KOPT-K1 (cell line): ENCODE measurements around the gene STK10.
"Not testable (repeated sequence)": the region's sequence is repeated elsewhere in the genome, so short reads cannot be mapped to it uniquely, and the experiment has no call there.

Experiments
- H3K27ac ChIP-seq: fragments of 200-600 bp; sonication (generic); 2 replicates; pipeline ENCODE4 v1.5.1; 2016; ENCODE audit warnings: antibody characterized with exemption, mild to moderate bottlenecking, low read depth, low read length; ENCODE audit not compliant: poor library complexity, severe bottlenecking
- H3K36me3 ChIP-seq: fragments of 200-600 bp; sonication (generic); 2 replicates; pipeline ENCODE4 v1.5.1; 2017; ENCODE audit warnings: antibody characterized with exemption, mild to moderate bottlenecking, low read length, moderate library complexity; ENCODE audit not compliant: insufficient read depth
- H3K9me3 ChIP-seq: fragments of 200-600 bp; sonication (generic); 2 replicates; pipeline ENCODE4 v1.5.1; 2017; ENCODE audit warnings: antibody characterized with exemption, low read length, mild to moderate bottlenecking; ENCODE audit not compliant: insufficient read depth, poor library complexity, severe bottlenecking

Gene STK10

DNA sequence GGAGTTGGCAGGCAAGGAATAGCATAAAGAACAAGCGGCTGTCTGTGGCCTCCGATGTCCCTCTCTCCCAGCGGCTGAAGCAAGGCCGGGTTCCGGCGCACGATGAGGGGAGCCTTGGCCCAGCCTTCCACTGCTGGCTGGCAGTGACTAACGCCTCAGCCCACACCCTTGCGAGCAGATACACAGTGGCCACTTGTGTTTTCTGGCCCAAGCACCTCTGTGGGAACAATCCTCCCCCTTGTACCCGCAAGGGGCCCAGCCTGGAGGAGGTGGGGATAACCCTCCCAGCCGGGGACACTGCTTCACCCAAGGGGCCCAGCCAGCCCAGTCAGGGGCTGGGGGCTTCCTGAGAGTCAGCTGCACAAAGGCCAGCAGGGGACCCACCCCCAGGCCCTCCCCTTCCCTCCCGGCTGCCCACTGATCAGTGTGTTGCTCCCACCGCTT is 23.2 kb downstream of the STK10 start:
- no peaks in the 10 kb centered on the region for H3K9me3 ChIP-seq
- H3K36me3 ChIP-seq = 0 out of 2 replicates have a peak, but pooled peaks cover 5% of the 10 kb centered on the region
- no peak overlapping the region for H3K27ac ChIP-seq

DNA sequence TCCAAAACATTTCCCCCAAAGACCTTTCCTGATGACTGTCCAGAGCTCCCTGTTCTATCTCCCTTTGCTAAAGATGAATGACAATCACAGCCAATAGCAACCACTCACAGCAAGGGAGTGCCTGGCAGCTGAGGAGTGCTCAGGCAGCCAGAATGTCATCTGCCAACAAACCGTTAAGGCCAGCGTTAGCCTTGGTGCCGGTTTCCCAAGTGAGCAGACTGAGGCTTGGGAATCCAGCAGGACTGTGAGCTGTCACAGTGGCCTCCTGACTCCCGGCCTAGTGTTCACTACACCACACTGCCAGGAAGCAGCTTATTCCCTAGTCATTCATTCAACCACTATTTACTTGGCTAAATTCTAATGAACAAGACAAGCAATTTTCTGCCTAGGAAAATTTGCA is 24.7 kb downstream of the STK10 start:
- H3K36me3 ChIP-seq = 0 out of 2 replicates have a peak, but pooled peaks cover 5% of the 10 kb centered on the region

DNA sequence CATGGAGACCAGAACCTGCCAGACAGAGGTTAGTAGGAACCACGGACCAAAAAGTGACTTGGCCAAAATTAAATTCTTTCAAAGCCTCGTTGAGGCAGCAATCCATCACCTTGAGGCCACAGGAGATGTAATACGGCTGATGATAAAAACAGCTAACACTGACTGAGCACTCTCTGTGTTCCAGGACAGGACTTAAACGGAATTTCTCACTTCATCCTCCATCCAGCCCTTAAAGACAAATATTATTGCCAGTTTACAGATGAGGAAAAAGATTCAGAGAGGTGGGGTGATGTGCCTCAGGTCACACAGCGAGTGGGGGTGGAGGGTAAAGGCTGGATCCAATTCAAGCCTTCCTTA is 25.1 kb downstream of the STK10 start:
- peaks cover 4% of the 10 kb centered on the region for H3K9me3 ChIP-seq
- H3K27ac ChIP-seq = no peak overlapping the region
- 0 out of 2 replicates have a peak, but pooled peaks cover 8% of the 10 kb centered on the region for H3K36me3 ChIP-seq

More for the DNA sequence above, 24.7 kb downstream of the STK10 start:
- Histone ChIP-seq H3K27ac (no peak overlapping the region), H3K9me3 (peaks cover under 1% of the 10 kb centered on the region)

DNA sequence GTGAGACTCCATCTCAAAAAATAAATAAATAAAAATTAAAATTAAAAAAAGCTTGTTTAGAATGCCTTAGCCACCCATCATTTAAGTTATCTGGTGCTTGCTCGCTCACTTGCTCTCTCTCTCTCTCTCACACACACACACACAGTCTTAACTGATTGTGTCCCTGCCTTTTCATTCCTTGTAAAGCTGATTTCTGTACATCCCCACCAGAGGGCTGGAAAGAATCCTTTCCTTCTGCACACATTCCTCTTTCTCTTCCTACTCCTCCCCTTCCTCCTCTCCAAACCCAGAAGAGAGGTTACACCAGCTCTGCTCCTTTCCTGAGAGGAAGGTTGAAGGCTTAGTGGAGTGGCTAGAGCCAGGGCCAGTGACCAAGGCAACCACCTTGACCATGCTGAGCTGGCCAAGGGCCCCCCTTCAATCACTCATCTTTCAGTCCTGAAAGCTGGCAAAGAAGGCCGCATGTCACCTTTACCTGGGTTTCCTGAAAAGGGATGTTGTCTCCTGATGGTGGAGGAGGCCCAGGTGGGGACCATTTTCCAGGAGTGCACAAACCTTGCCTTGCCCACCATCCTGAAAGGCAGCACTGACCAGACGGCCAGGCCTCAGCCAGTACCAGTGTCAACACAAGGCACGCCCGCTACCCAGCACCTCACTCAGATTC is 25.6 kb downstream of the STK10 start:
- peaks cover 4% of the 10 kb centered on the region for H3K9me3 ChIP-seq
- H3K27ac ChIP-seq = no peak overlapping the region
- H3K36me3 ChIP-seq = 0 out of 2 replicates have a peak, but pooled peaks cover 11% of the 10 kb centered on the region

DNA sequence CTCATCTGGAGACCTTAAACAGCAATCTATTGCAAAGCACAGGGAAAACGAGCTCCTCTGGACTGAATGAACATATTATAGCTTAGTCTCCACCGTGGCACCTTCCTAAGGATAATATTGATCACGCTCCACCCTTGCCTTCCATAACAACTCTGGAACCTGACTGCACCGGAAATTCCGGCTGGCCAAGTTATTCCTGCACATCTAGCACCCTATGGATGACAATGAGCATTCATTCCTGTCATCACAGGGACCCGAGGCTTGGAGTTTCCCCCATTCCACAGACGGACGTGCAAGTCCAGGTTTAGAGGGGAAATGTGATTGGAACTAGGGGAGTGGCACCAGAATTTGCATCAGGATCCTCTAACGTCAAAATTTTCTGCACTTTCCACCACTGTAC is 27.5 kb downstream of the STK10 start:
- Histone ChIP-seq H3K27ac (no peak overlapping the region), H3K36me3 (peaks cover 19% of the 10 kb centered on the region), H3K9me3 (peaks cover 4% of the 10 kb centered on the region)

DNA sequence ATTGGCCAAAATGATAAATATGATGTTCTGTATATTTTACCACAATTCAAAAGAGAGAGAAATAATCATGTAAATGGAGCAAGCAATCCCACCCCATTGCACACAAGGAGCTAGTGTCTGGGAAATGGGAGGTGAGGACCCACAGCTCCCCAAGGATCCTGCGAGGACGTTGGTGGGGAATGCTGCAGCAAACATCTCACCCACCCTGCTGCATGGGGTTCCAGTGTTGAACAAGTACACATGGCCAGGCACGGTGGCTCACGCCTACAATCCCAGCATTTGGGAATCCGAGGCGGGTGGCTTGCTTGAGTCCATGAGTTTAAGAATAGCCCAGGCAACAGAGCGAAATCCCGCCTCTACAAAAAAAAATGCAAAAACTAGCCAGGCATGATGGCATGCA is 29.0 kb downstream of the STK10 start:
- no peak overlapping the region for H3K27ac ChIP-seq
- peaks cover 4% of the 10 kb centered on the region for H3K9me3 ChIP-seq
- H3K36me3 ChIP-seq = peaks cover 29% of the 10 kb centered on the region

DNA sequence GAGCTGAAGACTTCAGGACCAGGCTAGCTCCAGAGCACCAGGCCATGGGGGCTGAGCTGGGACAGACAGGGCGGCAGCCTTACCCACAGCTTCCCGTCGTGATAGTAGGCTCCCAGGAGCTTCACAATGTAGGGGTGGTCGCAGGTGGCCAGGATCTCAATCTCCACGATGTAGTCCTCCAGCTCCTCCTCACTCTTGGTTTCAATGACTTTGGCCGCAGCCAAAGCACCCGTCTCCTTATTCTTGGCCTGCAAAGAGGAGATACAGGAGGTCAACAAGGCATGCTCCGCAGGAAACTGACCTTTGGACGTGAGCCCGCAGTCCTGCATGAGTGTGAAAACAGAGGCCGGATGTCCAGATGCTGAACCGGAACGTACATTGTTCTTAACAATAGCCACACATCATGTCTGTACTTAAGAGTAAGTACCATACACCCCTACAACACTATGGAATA is 31.5 kb downstream of the STK10 start:
- peaks cover 4% of the 10 kb centered on the region for H3K9me3 ChIP-seq
- H3K36me3 ChIP-seq = peaks cover 51% of the 10 kb centered on the region
- H3K27ac ChIP-seq = no peak overlapping the region

DNA sequence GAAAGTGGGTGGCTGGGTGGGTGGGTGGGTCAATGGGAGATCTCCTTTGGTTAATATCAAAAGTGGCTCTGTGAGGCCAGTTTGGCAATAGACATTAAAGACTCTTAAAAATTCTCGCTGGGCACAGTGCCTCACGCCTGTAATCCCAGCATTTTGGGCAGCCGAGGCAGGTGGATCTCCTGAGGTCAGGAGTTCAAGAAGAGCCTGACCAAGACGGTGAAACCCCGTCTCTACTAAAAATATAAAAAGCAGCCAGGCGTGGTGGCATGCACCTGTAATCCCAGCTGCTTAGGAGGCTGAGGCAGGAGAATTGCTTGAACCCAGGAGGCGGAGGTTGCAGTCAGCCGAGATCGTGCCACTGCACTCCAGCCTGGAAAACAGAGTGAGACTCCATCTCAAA is 32.9 kb downstream of the STK10 start:
- not testable (repeated sequence) for H3K27ac ChIP-seq, H3K9me3 ChIP-seq
- peaks cover 62% of the 10 kb centered on the region for H3K36me3 ChIP-seq

DNA sequence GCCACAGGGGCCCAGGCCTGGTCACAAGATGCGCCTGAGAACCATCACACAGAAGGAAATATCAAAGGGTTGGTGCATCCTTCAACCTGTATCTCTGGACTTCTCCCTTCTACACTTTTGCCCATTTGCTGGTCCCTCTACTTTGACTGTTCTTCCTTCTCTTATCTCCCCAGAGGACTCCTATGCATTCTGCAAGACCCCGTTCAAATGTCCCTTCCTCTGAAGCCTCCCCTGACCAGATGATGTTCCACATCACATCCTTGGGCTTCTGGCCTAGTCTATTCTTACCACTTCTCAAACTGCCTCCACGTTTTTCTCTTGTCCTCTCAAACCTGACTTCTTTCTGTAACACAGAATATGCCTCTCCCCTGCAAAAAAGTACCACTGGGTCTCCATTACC is 34.3 kb downstream of the STK10 start:
- peaks cover 4% of the 10 kb centered on the region for H3K9me3 ChIP-seq
- H3K36me3 ChIP-seq = peaks cover 70% of the 10 kb centered on the region
- no peak overlapping the region for H3K27ac ChIP-seq

DNA sequence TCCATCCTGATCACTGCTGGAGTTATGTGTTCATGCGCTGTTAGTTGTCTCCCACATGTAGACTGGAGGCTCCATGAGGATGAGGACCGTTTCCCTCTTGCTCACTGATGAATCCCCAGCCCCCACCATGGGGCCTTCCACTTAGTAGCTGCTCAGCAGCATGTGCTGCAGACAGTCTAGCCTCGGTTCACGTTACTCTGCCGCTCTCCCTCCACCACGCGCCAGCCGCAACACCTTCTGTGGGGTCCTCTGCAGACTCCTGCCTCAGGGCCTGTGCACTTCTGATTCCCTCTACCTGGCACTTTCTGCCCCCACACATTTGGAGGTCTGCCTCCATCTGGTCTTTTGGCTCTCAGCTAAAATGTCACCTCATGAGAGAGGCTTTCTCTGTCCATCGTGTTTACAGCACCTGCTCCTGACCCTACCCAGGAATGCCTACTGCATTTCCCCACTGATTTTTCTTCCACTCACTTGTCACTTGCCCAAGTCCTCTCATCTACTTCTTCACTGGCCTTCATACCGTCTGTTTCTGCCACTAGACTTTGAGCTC is 36.3 kb downstream of the STK10 start:
- Histone ChIP-seq H3K27ac (no peak overlapping the region), H3K36me3 (peaks cover 82% of the 10 kb centered on the region)

DNA sequence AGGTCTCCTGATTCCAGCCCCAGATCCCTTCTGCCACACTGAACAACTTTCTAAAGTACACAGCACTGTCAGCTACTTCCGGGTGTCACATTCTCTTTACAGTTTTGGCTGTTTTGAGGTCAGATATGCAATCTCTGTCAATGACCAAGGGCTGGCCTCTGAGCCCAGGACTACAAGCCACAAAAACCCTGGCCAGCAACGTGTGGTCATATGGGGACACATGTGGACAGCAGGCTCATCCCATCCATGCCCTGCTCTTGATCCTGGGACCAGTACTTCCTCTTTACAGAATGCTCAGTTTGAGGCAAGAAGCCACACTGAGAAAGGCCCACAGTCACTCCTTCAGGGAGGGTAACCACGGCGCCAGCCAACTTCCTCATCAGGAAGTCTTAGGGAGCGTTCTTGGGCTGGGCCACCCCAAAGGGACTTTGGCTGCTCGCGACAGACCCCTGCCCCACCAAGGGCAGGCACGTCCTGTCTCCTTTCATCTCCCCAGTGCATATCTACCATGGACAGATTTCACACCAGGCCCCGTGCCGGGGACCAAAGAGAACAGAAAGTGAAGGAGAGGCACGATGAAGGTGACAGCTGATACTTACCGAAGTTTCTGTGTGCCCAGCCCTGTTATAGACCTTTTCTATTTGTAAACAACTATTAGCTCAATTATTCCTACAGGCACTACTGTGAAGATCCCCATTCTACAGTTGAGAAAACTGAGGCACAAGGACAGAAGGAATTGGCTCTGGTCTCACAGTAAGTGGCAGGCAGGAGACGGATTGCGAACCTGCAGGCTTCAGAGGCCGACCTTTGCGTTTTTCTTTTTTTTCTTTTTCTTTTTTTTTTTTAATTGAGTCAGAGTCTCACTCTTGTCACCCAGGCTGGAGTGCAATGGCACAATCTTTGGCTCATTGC is 37.3 kb downstream of the STK10 start:
- H3K27ac ChIP-seq = peak overlapping the region; percentile 47
- H3K9me3 ChIP-seq = no peaks in the 10 kb centered on the region
- H3K36me3 ChIP-seq = peaks cover 82% of the 10 kb centered on the region

More for the DNA sequence above, 36.3 kb downstream of the STK10 start:
- no peaks in the 10 kb centered on the region for H3K9me3 ChIP-seq

DNA sequence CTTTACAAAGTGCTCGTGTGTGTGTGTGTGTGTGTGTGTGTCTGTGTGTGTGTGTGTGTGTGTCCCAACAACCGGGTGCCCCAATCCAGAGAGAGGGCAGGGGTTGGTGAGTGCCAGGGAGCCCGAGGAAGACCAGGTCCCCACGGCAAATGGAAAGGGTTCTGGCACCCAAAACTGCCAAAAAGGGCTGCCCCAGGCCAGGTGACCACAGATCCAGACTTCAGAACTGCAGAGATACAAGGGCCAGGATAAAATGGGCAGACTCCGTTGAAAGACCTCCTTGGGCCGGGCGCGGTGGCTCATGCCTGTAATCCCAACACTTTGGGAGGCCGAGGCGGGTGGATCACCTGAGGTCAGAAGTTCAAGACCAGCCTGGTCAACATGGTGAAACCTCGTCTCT is 38.5 kb downstream of the STK10 start:
- not testable (repeated sequence) for H3K27ac ChIP-seq, H3K9me3 ChIP-seq
- H3K36me3 ChIP-seq = peaks cover 76% of the 10 kb centered on the region

DNA sequence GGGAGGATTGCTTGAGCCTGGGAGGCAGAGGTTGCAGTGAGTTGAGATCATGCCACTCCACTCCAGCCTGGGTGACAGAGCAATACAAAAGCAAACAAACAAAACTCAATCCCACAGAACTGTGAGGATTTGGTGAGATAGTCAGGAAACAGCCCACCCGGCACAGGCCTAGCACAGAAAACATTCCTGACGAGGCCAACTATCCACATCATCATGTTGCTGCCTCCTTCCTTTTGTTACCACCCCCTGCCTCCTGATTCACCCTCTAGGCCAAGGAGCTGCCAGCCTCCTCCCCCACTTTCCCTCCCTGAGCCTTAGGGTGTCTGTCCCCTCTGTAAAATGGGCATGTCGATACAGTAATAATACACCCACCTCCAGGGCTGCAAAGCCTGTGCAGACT is 39.0 kb downstream of the STK10 start:
- H3K9me3 ChIP-seq = no peaks in the 10 kb centered on the region
- peaks cover 72% of the 10 kb centered on the region for H3K36me3 ChIP-seq
- H3K27ac ChIP-seq = no peak overlapping the region

DNA sequence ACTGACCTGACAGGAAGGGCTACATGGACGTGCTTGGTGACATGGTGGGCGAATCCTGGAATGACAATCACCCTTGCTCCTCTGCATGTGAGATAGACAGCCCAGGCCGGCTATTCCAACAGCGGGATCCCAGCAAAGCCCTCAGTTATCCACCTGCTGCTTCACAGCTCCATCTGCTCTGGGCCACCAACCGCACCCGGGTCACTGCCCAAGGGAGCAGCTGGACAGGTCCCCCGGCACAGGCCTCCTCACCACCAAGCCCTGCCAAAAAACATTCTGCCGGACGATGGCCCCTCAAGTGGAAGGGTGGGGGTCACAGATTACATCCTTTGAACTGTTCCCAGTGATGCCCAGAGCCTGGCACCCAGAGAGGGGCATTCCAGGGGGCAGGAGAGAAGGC is 39.6 kb downstream of the STK10 start:
- Histone ChIP-seq H3K27ac (no peak overlapping the region), H3K36me3 (peaks cover 65% of the 10 kb centered on the region), H3K9me3 (no peaks in the 10 kb centered on the region)

DNA sequence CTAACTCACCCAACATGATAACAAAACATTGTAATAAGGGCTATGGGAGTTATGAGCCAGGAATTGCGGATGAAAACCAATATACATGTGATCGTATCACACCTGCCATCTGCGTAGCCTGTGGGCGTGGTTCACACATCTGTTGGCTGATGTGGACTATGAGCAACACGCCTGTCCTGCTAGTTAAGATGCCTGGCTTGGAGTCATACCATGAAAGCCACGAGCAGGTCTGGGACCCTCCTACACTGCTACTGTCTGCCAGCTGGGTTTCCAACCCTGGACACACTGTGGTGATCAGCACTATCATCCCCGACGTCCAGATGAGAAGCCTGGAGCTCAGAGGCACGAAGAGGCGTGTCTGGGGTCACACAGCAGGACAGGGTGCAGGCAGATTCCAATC is 40.2 kb downstream of the STK10 start:
- Histone ChIP-seq H3K27ac (no peak overlapping the region), H3K36me3 (peaks cover 63% of the 10 kb centered on the region), H3K9me3 (no peaks in the 10 kb centered on the region)
